Stimulated activated CD4-positive, alpha-beta T cell treated with anti-CD3 and anti-CD28 coated beads, TNF-alpha, amount 100 ng/mL, for 48 hours (primary cell): ENCODE data around the gene HOXC5.
"Not testable (repeated sequence)": the region's sequence is repeated elsewhere in the genome, so short reads cannot be mapped to it uniquely, and the experiment has no call there.

Experiments
- DNase-seq, 3 donors: peaks; one replicate each; pipeline ENCODE4 v3.0.0-alpha.2; 2020; ENCODE audit warnings: low read depth in 3 of 3

The HOXC5 gene

DNA sequence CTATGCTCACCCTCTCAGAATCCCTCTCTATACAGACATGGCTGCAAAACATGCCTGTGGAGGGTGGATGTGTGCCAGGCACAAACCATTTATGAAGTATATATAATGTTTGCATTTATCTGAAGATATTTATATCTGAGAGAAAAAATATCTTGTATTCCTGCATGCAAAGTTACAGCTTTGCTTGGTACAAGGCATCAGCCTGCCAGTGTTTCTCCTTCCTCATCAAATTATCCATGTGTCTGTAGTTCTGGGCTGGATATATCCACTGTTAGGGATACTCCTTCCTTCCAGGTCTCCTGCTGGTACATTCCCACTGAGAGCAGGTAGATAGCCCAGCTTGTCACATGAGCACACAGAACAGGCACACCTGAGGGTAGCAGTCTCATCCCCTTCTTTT is 32.8 kb downstream of the HOXC5 start:
- no peak for DNase-seq

DNA sequence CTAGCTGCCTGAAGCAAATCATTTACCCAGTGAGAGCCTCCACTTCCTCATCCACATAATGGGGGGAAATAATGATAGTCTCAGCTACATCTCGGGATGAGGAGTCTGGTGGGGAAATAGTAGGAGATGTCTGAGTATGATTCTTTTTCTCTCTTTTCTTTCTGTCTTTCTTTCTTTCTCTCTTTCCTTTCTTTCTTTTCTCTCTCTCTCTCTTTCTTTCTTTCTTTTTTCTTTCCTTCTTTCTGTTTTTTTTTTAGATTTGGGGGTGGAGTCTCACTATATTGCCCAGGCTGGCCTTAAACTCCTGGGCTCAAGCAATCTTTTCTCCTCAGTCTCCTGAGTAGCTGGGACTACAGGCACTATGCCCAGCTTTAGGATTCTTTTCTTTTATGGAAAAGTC is 33.6 kb downstream of the HOXC5 start:
- DNase-seq: no peak

- no peak for DNase-seq
Observed at GRCh38 chr12:54068418-54069070, 35.7 kb downstream of the HOXC5 start.

DNA sequence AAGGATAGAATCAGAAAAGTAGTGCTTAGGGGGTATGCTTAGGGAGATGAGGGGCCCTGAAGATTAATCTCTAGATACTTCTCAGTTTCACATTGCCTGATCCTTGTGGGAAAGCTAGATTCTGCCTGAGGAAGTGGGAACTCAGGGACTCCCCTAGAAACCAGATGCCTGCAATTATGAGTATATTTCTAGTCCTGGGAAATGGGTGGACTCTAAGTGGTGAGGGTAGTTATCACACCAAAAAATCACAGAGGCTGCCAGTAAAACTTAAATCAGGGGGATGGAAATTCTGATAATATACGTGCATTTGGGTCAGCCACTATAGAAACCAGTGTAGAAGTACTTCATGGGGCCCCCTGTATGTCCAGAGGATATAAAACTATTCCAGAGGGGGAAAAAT is 39.1 kb downstream of the HOXC5 start:
- no peak for DNase-seq

DNA sequence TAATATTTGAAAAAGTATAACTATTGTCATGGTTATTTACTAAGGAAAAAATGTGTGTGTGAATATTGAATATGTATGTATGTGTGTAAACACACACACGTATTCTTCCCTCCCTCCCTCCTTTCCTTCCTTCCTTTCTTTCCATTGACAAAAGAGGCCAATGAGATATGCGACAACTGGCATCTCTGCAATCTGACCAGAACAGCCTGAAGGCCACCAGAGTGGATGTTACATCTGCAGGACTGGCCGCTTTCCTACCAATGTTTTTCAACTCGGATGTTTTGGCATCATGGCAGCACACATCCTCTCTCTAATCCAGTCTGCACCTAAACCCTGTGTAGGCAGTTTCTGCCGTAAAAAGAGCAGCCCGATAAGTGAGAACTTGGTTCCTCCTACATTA is 41.5 kb downstream of the HOXC5 start:
- DNase-seq: no peak

DNA sequence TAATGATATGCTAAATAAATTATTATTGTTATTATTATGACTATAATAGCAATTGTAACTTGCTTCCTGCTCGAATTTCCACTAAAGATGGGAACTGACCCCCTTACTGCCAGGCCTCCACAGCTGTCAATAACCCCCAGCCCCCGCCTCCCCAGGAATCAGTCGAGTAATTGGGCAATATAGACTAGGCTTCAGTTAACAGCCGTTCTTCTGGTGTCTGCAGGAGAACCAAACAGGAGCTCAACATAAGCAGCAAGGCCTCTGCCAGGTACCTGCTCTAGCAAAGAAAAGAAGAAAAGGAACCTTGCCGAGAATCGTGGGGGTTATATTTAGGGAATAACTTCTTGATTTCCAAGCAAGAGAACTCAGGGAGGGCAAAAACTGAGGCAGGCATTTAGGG is 42.6 kb downstream of the HOXC5 start:
- DNase-seq: no peak

- DNase-seq: no peak
Observed at GRCh38 chr12:54075974-54076373, 43.1 kb downstream of the HOXC5 start.

- DNase-seq: not testable (repeated sequence)
Observed at GRCh38 chr12:54077843-54078242, 45.0 kb downstream of the HOXC5 start.

DNA sequence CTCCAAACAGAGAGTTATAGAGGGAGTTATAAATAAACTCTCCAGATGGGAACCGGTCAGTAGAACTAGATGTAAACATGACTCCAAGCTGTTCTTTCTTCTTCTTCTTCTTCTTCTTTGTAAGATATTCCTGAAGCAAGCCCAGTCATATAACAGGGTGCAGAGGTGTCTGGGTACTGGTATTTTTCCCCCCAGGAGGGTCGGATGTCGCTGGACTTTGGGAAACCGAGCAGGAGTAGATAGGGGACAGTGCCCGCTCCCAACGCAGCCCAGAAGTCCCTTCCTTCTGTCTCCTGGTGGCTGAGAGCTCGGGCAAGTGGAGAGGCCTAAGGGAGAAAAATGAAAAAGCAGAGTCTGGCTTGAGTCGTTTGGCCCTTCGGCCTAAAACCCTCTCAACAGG is 46.3 kb downstream of the HOXC5 start:
- not testable (repeated sequence) for DNase-seq

- DNase-seq: not testable (repeated sequence)
Observed at GRCh38 chr12:54080008-54080924, 47.4 kb downstream of the HOXC5 start.

GRCh38 chr12:54081053-54081514 is 48.2 kb downstream of the HOXC5 start:
- not testable (repeated sequence) for DNase-seq

- peak in 1 of 3 donors; percentile 20 for DNase-seq
Observed at GRCh38 chr12:54081581-54082396, 48.9 kb downstream of the HOXC5 start.

- peak in 1 of 3 donors; percentile 3 for DNase-seq
Observed at GRCh38 chr12:54082397-54082892, 49.6 kb downstream of the HOXC5 start.
